Skin of body (tissue), 2 donors: ENCODE data around the gene NUFIP2. TPM values are rescaled to one million over a fixed set of nuclear protein-coding genes. Genes with fewer than 3 reads are reported as not detected.
"Not testable (repeated sequence)": the region's sequence is repeated elsewhere in the genome, so short reads cannot be mapped to it uniquely, and the experiment has no call there.

Experiments used
- DNase-seq: peaks from one replicate; lab custom pipeline; 2025; lab: John Stamatoyannopoulos, UW
- total RNA-seq: library from RNA; depleted of rRNA; stranded (reverse); fragments of >200 nt; gene quantifications from one replicate; pipeline ENCODE4 v1.2.3, GENCODE V29; 2014

NUFIP2 gene
- total RNA-seq, 1 donor from 2014 or later, result 41.3 TPM

GRCh38 chr17:29240477-29240876, 53.5 kb downstream of the NUFIP2 start:
- no peak for DNase-seq

GRCh38 chr17:29238133-29238850, 55.7 kb downstream of the NUFIP2 start:
- no peak for DNase-seq

GRCh38 chr17:29237476-29238132, 56.3 kb downstream of the NUFIP2 start:
- DNase-seq, result no peak

- DNase-seq, result no peak
These were observed 58.0 kb downstream of the NUFIP2 start for GRCh38 chr17:29235904-29236303.

- DNase-seq, result not testable (repeated sequence)
These were observed 59.0 kb downstream of the NUFIP2 start for GRCh38 chr17:29234972-29235371.

- DNase-seq, result no peak
These were observed 60.6 kb downstream of the NUFIP2 start for GRCh38 chr17:29233301-29233700.

GRCh38 chr17:29225396-29225795, 68.6 kb downstream of the NUFIP2 start:
- DNase-seq, result no peak

- DNase-seq, result not testable (repeated sequence)
These were observed 72.6 kb downstream of the NUFIP2 start for GRCh38 chr17:29221338-29221737.

GRCh38 chr17:29219378-29220047, 74.4 kb downstream of the NUFIP2 start:
- peak; percentile 49 for DNase-seq

GRCh38 chr17:29216856-29217255, 77.1 kb downstream of the NUFIP2 start:
- no peak for DNase-seq

GRCh38 chr17:29216181-29216580, 77.8 kb downstream of the NUFIP2 start:
- DNase-seq, result no peak

- DNase-seq, result no peak
These were observed 78.2 kb downstream of the NUFIP2 start for GRCh38 chr17:29215717-29216116.

- no peak for DNase-seq
These were observed 78.8 kb downstream of the NUFIP2 start for GRCh38 chr17:29215174-29215573.

GRCh38 chr17:29214215-29215146, 79.5 kb downstream of the NUFIP2 start:
- no peak for DNase-seq

- peak; percentile 48 for DNase-seq
These were observed 81.2 kb downstream of the NUFIP2 start for GRCh38 chr17:29212681-29213121.

- DNase-seq, result no peak
These were observed 81.8 kb downstream of the NUFIP2 start for GRCh38 chr17:29212094-29212631.

- DNase-seq, result no peak
These were observed 83.1 kb downstream of the NUFIP2 start for GRCh38 chr17:29210879-29211278.

GRCh38 chr17:29209073-29209472, 84.9 kb downstream of the NUFIP2 start:
- DNase-seq, result no peak

- DNase-seq, result no peak
These were observed 86.0 kb downstream of the NUFIP2 start for GRCh38 chr17:29207975-29208374.
